Jurkat, Clone E6-1 (cell line): Measurements from ENCODE around the gene TEX52.

Experiments used
- DNase-seq: peaks from one replicate; pipeline ENCODE4 v3.0.0-alpha.2; 2011; ENCODE audit warnings: low read depth, low spot score
- H3K4me3 ChIP-seq: 2 replicates; pipeline ENCODE4 v1.5.1; 2011; ENCODE audit warnings: mild to moderate bottlenecking, low read length, control low read depth, moderate library complexity

Gene TEX52

GRCh38 chr12:2805143-2805520, 51.7 kb downstream of the TEX52 start:
- no peak for DNase-seq
- no peak overlapping the region for H3K4me3 ChIP-seq

GRCh38 chr12:2804393-2805142, 52.3 kb downstream of the TEX52 start:
- DNase-seq, result no peak
- H3K4me3 ChIP-seq, result no peak overlapping the region

- no peak for DNase-seq
- H3K4me3 ChIP-seq, result no peak overlapping the region
Measured at GRCh38 chr12:2803635-2804392, 53.0 kb downstream of the TEX52 start.

GRCh38 chr12:2801044-2801783, 55.6 kb downstream of the TEX52 start:
- DNase-seq, result no peak
- no peak overlapping the region for H3K4me3 ChIP-seq

GRCh38 chr12:2800046-2800570, 56.7 kb downstream of the TEX52 start:
- no peak for DNase-seq
- no peak overlapping the region for H3K4me3 ChIP-seq
